Measurements from ENCODE around the gene CITED4.
A peak's percentile ranks its signal among the peaks of the same experiment; 100 is the strongest.

CITED4 gene

GRCh38 chr1:40825435-40825788, 36.8 kb downstream of the CITED4 start:
- H3K4me1 ChIP-seq (ENCODE audit: control insufficient read depth, low read depth, low read length) = peaks cover 4% of the 10 kb centered on the region
- H4K5ac ChIP-seq (ENCODE audit: low read length) = no peak overlapping the region
- H3K27ac ChIP-seq (ENCODE audit: low read depth, low read length) = no peak overlapping the region
- H3K23ac ChIP-seq (ENCODE audit: low read length) = no peak overlapping the region
- H3K9ac ChIP-seq (ENCODE audit: low read length) = peak overlapping the region; percentile 12
- no peak overlapping the region for H3K4me3 ChIP-seq (ENCODE audit: low read length)
- peak; percentile 70 for DNase-seq
- H3K56ac ChIP-seq (ENCODE audit: low read length) = peak overlapping the region; percentile 63
- H3K79me1 ChIP-seq (ENCODE audit: low read length) = no peaks in the 10 kb centered on the region
- no peak overlapping the region for H2BK15ac ChIP-seq (replicated peaks; ENCODE audit: low read depth)
- no peaks in the 10 kb centered on the region for H3K79me2 ChIP-seq (ENCODE audit: control insufficient read depth, insufficient read depth, low read length)
- no peaks in the 10 kb centered on the region for H3K36me3 ChIP-seq (ENCODE audit: control insufficient read depth, insufficient read depth, low read length)
- peak overlapping the region; percentile 39 for H3K4ac ChIP-seq (ENCODE audit: low read depth, low read length)
- H3K27me3 ChIP-seq (ENCODE audit: insufficient read depth, low read length, poor library complexity) = no peaks in the 10 kb centered on the region
- no peak overlapping the region for H3K4me2 ChIP-seq (ENCODE audit: low read length)
- WGBS (ENCODE audit: extremely low coverage, insufficient coverage, low lambda C conversion rate) = no CpG with 5 or more reads among the region's 3 CpGs
- H2AK5ac ChIP-seq (ENCODE audit: low read length) = peak overlapping the region; percentile 33
- no peak overlapping the region for H2BK120ac ChIP-seq (ENCODE audit: low read depth, low read length)
- no peak overlapping the region for H4K8ac ChIP-seq (ENCODE audit: low read depth, low read length)
- H3K18ac ChIP-seq (ENCODE audit: low read length) = peak overlapping the region; percentile 7
- H2BK5ac ChIP-seq (ENCODE audit: low read length) = peak overlapping the region; percentile 27

GRCh38 chr1:40824591-40825434, 37.4 kb downstream of the CITED4 start:
- Histone ChIP-seq H3K4ac (ENCODE audit: low read depth, low read length) (no peak overlapping the region), H3K18ac (ENCODE audit: low read length) (peak overlapping the region; percentile 7), H3K9ac (ENCODE audit: low read length) (no peak overlapping the region), H3K27me3 (ENCODE audit: insufficient read depth, low read length, poor library complexity) (no peaks in the 10 kb centered on the region), H3K56ac (ENCODE audit: low read length) (peak overlapping the region; percentile 54), H3K4me3 (ENCODE audit: low read length) (no peak overlapping the region), H3K27ac (ENCODE audit: low read depth, low read length) (no peak overlapping the region), H3K23ac (ENCODE audit: low read length) (no peak overlapping the region), H2BK5ac (ENCODE audit: low read length) (peak overlapping the region; percentile 27), H3K36me3 (ENCODE audit: control insufficient read depth, insufficient read depth, low read length) (no peaks in the 10 kb centered on the region), H3K4me1 (ENCODE audit: control insufficient read depth, low read depth, low read length) (peaks cover 4% of the 10 kb centered on the region), H3K79me2 (ENCODE audit: control insufficient read depth, insufficient read depth, low read length) (no peaks in the 10 kb centered on the region), H3K79me1 (ENCODE audit: low read length) (no peaks in the 10 kb centered on the region), H4K8ac (ENCODE audit: low read depth, low read length) (no peak overlapping the region), H2BK120ac (ENCODE audit: low read depth, low read length) (no peak overlapping the region), H4K5ac (ENCODE audit: low read length) (no peak overlapping the region), H2AK5ac (ENCODE audit: low read length) (no peak overlapping the region), H2BK15ac (replicated peaks; ENCODE audit: low read depth) (no peak overlapping the region), H3K4me2 (ENCODE audit: low read length) (no peak overlapping the region)
- WGBS (ENCODE audit: extremely low coverage, insufficient coverage, low lambda C conversion rate) = no CpG with 5 or more reads among the region's 18 CpGs
- peak; percentile 70 for DNase-seq

DNA sequence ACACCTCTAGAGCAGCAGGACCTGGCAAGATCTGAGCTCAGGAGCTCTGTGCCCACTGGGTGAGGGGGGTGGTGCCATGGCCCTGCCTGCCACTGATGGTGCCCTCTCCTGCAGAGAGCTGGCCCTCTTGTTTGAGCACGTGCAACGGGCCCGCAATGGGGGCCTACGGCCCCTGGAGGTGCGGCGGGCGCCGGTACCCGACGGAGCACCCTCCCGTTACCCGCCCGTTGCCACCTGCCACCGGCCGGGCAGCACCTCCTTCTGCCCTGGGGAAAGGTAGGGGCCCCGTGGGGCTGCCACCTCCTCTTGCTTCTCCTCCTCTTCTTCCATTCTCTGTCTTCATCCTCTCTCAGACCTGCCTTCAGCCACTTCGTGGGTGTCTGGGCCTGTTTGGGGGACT, 38.2 kb downstream of the CITED4 start:
- Histone ChIP-seq H3K27ac (ENCODE audit: low read depth, low read length) (no peak overlapping the region), H3K79me2 (ENCODE audit: control insufficient read depth, insufficient read depth, low read length) (no peaks in the 10 kb centered on the region), H2BK120ac (ENCODE audit: low read depth, low read length) (no peak overlapping the region), H3K4me1 (ENCODE audit: control insufficient read depth, low read depth, low read length) (peaks cover 4% of the 10 kb centered on the region), H3K4me3 (ENCODE audit: low read length) (no peak overlapping the region), H3K9ac (ENCODE audit: low read length) (no peak overlapping the region), H3K79me1 (ENCODE audit: low read length) (no peaks in the 10 kb centered on the region), H3K56ac (ENCODE audit: low read length) (no peak overlapping the region), H3K4ac (ENCODE audit: low read depth, low read length) (no peak overlapping the region), H4K8ac (ENCODE audit: low read depth, low read length) (no peak overlapping the region), H3K4me2 (ENCODE audit: low read length) (no peak overlapping the region), H2BK15ac (replicated peaks; ENCODE audit: low read depth) (no peak overlapping the region), H2AK5ac (ENCODE audit: low read length) (no peak overlapping the region), H3K27me3 (ENCODE audit: insufficient read depth, low read length, poor library complexity) (no peaks in the 10 kb centered on the region), H3K36me3 (ENCODE audit: control insufficient read depth, insufficient read depth, low read length) (no peaks in the 10 kb centered on the region), H3K23ac (ENCODE audit: low read length) (no peak overlapping the region), H2BK5ac (ENCODE audit: low read length) (no peak overlapping the region), H4K5ac (ENCODE audit: low read length) (no peak overlapping the region), H3K18ac (ENCODE audit: low read length) (no peak overlapping the region)
- no peak for DNase-seq
- WGBS (ENCODE audit: extremely low coverage, insufficient coverage, low lambda C conversion rate) = no CpG with 5 or more reads among the region's 17 CpGs

- no CpG with 5 or more reads among the region's 4 CpGs for WGBS (ENCODE audit: extremely low coverage, insufficient coverage, low lambda C conversion rate)
- Histone ChIP-seq H3K27ac (ENCODE audit: low read depth, low read length) (no peak overlapping the region), H4K8ac (ENCODE audit: low read depth, low read length) (no peak overlapping the region), H2BK120ac (ENCODE audit: low read depth, low read length) (no peak overlapping the region), H3K36me3 (ENCODE audit: control insufficient read depth, insufficient read depth, low read length) (no peaks in the 10 kb centered on the region), H2AK5ac (ENCODE audit: low read length) (no peak overlapping the region), H3K4me2 (ENCODE audit: low read length) (no peak overlapping the region), H3K23ac (ENCODE audit: low read length) (no peak overlapping the region), H3K18ac (ENCODE audit: low read length) (no peak overlapping the region), H4K5ac (ENCODE audit: low read length) (no peak overlapping the region), H2BK5ac (ENCODE audit: low read length) (no peak overlapping the region), H3K27me3 (ENCODE audit: insufficient read depth, low read length, poor library complexity) (no peaks in the 10 kb centered on the region), H3K4me1 (ENCODE audit: control insufficient read depth, low read depth, low read length) (peaks cover 4% of the 10 kb centered on the region), H3K56ac (ENCODE audit: low read length) (no peak overlapping the region), H3K9ac (ENCODE audit: low read length) (no peak overlapping the region), H3K4ac (ENCODE audit: low read depth, low read length) (no peak overlapping the region), H3K79me2 (ENCODE audit: control insufficient read depth, insufficient read depth, low read length) (no peaks in the 10 kb centered on the region), H3K4me3 (ENCODE audit: low read length) (no peak overlapping the region), H2BK15ac (replicated peaks; ENCODE audit: low read depth) (no peak overlapping the region), H3K79me1 (ENCODE audit: low read length) (no peaks in the 10 kb centered on the region)
- DNase-seq = no peak
These were observed 38.8 kb downstream of the CITED4 start for GRCh38 chr1:40823345-40823744.

DNA sequence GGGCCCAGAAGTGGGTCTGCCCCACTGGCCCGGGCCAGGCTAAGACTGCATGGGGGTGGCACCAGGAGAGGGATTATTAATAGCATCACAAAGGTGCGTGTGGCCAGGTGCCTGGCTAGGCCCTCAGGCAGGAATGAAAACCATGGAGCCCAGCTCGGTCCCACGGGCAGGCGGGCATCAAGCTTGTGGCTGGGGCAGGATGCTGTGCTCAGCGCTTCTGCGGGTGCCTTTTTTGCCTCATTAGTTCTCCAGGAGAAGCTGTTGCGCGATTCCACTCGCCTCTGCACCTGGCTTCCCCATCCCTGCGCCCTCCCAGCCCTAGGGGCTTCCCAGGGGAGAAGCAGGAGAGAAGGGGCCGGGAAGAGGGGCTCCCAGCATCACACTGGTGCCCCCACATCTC, 39.3 kb downstream of the CITED4 start:
- Histone ChIP-seq H3K4me3 (ENCODE audit: low read length) (no peak overlapping the region), H2BK5ac (ENCODE audit: low read length) (no peak overlapping the region), H3K27ac (ENCODE audit: low read depth, low read length) (no peak overlapping the region), H2BK15ac (replicated peaks; ENCODE audit: low read depth) (no peak overlapping the region), H3K9ac (ENCODE audit: low read length) (no peak overlapping the region), H3K4me2 (ENCODE audit: low read length) (no peak overlapping the region), H2AK5ac (ENCODE audit: low read length) (no peak overlapping the region), H3K4ac (ENCODE audit: low read depth, low read length) (no peak overlapping the region), H3K36me3 (ENCODE audit: control insufficient read depth, insufficient read depth, low read length) (no peaks in the 10 kb centered on the region), H3K23ac (ENCODE audit: low read length) (no peak overlapping the region), H3K4me1 (ENCODE audit: control insufficient read depth, low read depth, low read length) (peaks cover 4% of the 10 kb centered on the region), H2BK120ac (ENCODE audit: low read depth, low read length) (no peak overlapping the region), H3K18ac (ENCODE audit: low read length) (no peak overlapping the region), H3K79me2 (ENCODE audit: control insufficient read depth, insufficient read depth, low read length) (no peaks in the 10 kb centered on the region), H3K27me3 (ENCODE audit: insufficient read depth, low read length, poor library complexity) (no peaks in the 10 kb centered on the region), H4K5ac (ENCODE audit: low read length) (no peak overlapping the region), H4K8ac (ENCODE audit: low read depth, low read length) (no peak overlapping the region), H3K79me1 (ENCODE audit: low read length) (no peaks in the 10 kb centered on the region), H3K56ac (ENCODE audit: low read length) (no peak overlapping the region)
- no peak for DNase-seq
- WGBS (ENCODE audit: extremely low coverage, insufficient coverage, low lambda C conversion rate) = no CpG with 5 or more reads among the region's 12 CpGs

Measured in mesendoderm (in vitro differentiated cells).